ENCODE measurements around the gene AP2S1.
"Not testable (repeated sequence)": the region's sequence is repeated elsewhere in the genome, so short reads cannot be mapped to it uniquely, and the experiment has no call there.

Gene AP2S1

GRCh38 chr19:46860846-46861690, 10.4 kb upstream of the AP2S1 start, which contains the start of gene ARHGAP35:
Gene ARHGAP35 (plus strand): TSS chr19:46860997. CDS start chr19:46918676, 57,679 bp downstream.
- DNase-seq = no peak
- H3K36me3 Mint-ChIP-seq (ENCODE audit: low read depth) = peaks cover 23% of the 10 kb centered on the region
- H3K4me1 Mint-ChIP-seq (ENCODE audit: low read depth) = peaks cover 26% of the 10 kb centered on the region
- H3K4me3 Mint-ChIP-seq = peak within 1 kb of the TSS; percentile 86
- H3K27ac Mint-ChIP-seq = peak within 1 kb of the TSS; percentile 98
- no peaks in the 10 kb centered on the region for H3K9me3 Mint-ChIP-seq
- H3K27me3 Mint-ChIP-seq = no peaks in the 10 kb centered on the region

DNA sequence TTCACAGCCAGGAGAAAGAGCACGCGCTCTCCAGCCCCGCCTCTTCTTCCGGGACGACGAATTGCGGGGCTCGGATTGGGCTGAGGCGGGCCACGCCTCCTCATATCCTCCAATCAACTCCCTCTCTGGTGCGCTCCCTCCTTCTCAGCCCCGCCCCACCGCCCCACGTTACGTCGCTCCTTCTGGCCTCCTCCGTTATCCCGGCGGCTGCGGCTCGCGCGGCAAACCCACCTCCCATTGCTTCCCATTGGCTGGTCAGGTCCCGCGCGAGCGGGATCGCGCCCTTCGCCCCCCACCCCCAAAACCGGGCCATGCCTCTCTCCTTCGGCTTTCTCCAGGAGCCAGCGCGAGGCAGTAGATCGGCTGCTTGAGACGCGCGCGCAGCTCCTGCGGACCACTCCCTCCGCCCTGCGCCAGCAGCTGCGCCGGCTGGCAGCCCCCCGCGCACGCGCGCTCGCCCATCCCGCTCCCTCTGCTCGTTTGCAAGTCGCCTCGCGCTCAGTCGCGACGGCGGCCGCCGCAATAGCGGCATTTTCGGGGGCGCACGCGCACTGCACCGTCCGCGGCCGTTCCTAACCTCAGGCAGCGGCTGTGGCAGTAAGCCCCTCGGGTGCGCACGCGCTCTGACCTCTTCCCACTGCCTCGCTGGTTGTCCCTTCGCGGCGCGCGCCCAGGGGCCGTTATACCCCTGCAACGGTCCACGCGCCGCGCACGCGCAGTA, 9.6 kb upstream of the AP2S1 start:
- DNase-seq = peak; percentile 96
- H3K4me3 Mint-ChIP-seq = peak overlapping the region; percentile 86
- H3K27ac Mint-ChIP-seq = peak overlapping the region; percentile 98
- H3K9me3 Mint-ChIP-seq = no peaks in the 10 kb centered on the region
- peaks cover 28% of the 10 kb centered on the region for H3K4me1 Mint-ChIP-seq (ENCODE audit: low read depth)
- peaks cover 15% of the 10 kb centered on the region for H3K36me3 Mint-ChIP-seq (ENCODE audit: low read depth)
- H3K27me3 Mint-ChIP-seq = no peaks in the 10 kb centered on the region

- no peak for DNase-seq
- peaks cover 28% of the 10 kb centered on the region for H3K4me1 Mint-ChIP-seq (ENCODE audit: low read depth)
- peaks cover 11% of the 10 kb centered on the region for H3K36me3 Mint-ChIP-seq (ENCODE audit: low read depth)
- peak overlapping the region; percentile 86 for H3K4me3 Mint-ChIP-seq
- H3K27me3 Mint-ChIP-seq = no peaks in the 10 kb centered on the region
- H3K9me3 Mint-ChIP-seq = no peaks in the 10 kb centered on the region
- peak overlapping the region; percentile 98 for H3K27ac Mint-ChIP-seq
Observed at GRCh38 chr19:46859637-46860124, 9.0 kb upstream of the AP2S1 start.

DNA sequence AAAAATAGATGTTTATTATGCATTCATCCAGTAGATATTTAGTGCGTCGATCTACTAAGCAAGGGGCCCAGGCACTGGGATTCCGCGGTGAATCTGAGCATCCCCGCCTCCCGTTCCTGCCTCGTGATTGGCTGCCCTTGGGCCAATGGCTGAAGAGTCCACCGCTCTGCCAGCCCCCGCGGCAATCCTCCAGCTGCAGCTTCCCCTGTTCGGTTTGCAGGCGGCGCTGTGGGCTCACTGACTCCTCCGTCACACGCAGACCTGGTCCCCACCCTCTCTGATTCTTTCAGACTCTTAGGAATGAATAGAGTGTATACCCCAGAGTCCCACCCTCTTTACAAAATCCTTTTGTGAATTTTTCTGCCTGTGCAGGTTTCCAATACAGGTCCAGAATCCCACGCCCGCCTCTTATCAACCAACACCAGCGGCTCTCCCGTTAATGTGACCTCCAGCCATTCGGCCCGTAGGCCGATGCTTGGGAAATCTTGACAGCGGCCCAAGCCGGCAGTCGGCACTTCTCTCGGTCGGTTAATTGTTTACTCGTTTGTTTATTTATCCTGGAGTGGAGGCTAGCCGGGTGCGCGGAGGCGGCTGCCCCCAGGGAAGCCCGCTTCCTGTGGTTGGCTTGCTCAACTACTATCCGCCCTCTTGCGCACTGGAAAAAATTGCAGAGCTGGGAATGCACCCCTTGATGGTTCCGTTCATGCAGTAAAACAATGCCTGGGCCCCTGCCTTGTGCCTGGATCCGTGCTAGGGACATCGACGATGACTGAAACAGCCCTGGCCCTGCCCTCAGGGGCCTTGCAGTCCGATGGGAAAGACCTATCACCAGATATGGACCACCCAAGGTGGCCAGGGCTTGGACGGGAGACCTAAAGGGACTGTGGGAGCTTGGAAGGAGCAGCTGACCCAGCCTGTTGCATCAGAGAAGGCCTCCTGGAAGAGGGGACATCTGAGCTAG, 5.7 kb upstream of the AP2S1 start:
- peaks cover 30% of the 10 kb centered on the region for H3K4me1 Mint-ChIP-seq (ENCODE audit: low read depth)
- peak; percentile 91 for DNase-seq
- H3K4me3 Mint-ChIP-seq = peak overlapping the region; percentile 75
- H3K36me3 Mint-ChIP-seq (ENCODE audit: low read depth) = peaks cover 8% of the 10 kb centered on the region
- H3K27me3 Mint-ChIP-seq = no peaks in the 10 kb centered on the region
- H3K27ac Mint-ChIP-seq = peak overlapping the region; percentile 91
- no peaks in the 10 kb centered on the region for H3K9me3 Mint-ChIP-seq

DNA sequence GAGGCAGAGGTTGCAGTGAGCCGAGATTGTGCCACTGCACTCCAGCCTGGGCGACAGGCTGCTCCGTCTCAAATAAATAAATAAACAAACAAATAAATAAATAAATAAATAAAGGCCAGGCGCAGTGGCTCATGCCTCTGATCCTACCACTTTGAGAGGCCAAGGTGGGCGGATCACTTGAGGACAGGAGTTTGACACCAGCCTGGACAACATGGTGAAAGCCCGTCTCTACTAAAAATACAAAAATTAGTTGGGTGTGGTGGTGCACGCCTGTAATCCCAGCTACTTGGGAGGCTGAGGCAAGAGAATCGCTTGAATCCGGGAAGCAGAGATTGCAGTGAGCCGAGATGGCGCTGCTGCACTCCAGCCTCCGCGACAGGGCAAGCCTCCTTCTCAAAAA, 4.1 kb upstream of the AP2S1 start:
- H3K4me3 Mint-ChIP-seq, H3K27ac Mint-ChIP-seq, H3K27me3 Mint-ChIP-seq, H3K9me3 Mint-ChIP-seq, DNase-seq: not testable (repeated sequence)
- Mint-ChIP-seq H3K4me1 (ENCODE audit: low read depth) (peaks cover 35% of the 10 kb centered on the region), H3K36me3 (ENCODE audit: low read depth) (peaks cover 12% of the 10 kb centered on the region)

- peaks cover 36% of the 10 kb centered on the region for H3K4me1 Mint-ChIP-seq (ENCODE audit: low read depth)
- no peak overlapping the region for H3K27ac Mint-ChIP-seq
- H3K27me3 Mint-ChIP-seq = no peaks in the 10 kb centered on the region
- no peaks in the 10 kb centered on the region for H3K9me3 Mint-ChIP-seq
- H3K4me3 Mint-ChIP-seq = no peak overlapping the region
- H3K36me3 Mint-ChIP-seq (ENCODE audit: low read depth) = peaks cover 10% of the 10 kb centered on the region
- no peak for DNase-seq
Observed at GRCh38 chr19:46852830-46853229, 2.2 kb upstream of the AP2S1 start.

DNA sequence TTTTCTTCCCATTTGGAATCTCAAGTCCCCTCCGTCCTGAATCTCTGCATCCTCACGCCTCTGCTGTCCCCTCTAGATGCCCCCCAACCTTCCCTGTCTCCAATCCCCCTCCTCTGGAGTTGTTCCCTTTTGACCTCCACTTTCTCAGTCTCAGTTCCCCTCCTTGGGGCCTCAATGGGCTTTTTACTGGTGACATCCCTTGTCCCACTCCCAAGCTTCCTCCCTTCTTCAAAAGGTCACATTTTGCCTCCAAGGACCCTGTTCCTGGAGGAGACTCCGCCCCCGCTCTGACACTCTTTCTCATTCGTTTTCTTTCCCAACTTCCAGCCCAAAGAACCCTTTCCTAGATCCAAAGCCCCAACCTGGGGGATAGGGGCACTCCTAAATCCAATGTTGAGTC, 1.0 kb downstream of the AP2S1 start:
- peaks cover 24% of the 10 kb centered on the region for H3K4me1 Mint-ChIP-seq (ENCODE audit: low read depth)
- H3K36me3 Mint-ChIP-seq (ENCODE audit: low read depth) = peaks cover 26% of the 10 kb centered on the region
- H3K27ac Mint-ChIP-seq = peak overlapping the region; percentile 90
- H3K4me3 Mint-ChIP-seq = peak overlapping the region; percentile 91
- no peaks in the 10 kb centered on the region for H3K27me3 Mint-ChIP-seq
- no peak for DNase-seq
- H3K9me3 Mint-ChIP-seq = no peaks in the 10 kb centered on the region

DNA sequence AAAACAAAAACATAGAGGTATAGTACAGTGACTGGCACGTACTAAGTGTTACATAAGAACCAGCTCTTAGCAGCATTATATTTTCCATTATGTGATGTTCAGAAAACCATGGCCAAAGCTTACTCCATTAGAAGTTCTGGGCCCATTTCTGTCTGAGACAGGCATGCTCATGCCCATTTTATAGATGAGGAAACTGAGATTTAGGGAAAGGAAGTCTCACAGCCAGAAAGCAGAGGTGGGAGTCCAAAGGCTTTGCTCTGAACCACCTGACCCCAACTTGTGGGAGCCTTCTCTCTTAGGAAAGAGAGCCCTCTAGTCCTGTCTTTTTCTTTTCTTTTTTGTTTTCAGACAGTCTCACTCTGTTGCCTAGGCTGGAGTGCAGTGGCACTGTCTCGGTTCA, 2.3 kb downstream of the AP2S1 start:
- Mint-ChIP-seq H3K4me1 (ENCODE audit: low read depth) (peaks cover 22% of the 10 kb centered on the region), H3K4me3 (no peak overlapping the region), H3K27ac (no peak overlapping the region), H3K9me3 (no peaks in the 10 kb centered on the region), H3K27me3 (no peaks in the 10 kb centered on the region), H3K36me3 (ENCODE audit: low read depth) (peaks cover 34% of the 10 kb centered on the region)
- DNase-seq = no peak

- Mint-ChIP-seq H3K9me3 (no peaks in the 10 kb centered on the region), H3K36me3 (ENCODE audit: low read depth) (peaks cover 43% of the 10 kb centered on the region), H3K4me3 (no peak overlapping the region), H3K27ac (no peak overlapping the region), H3K27me3 (no peaks in the 10 kb centered on the region), H3K4me1 (ENCODE audit: low read depth) (peaks cover 22% of the 10 kb centered on the region)
- no peak for DNase-seq
Observed at GRCh38 chr19:46847528-46847927, 3.1 kb downstream of the AP2S1 start.

DNA sequence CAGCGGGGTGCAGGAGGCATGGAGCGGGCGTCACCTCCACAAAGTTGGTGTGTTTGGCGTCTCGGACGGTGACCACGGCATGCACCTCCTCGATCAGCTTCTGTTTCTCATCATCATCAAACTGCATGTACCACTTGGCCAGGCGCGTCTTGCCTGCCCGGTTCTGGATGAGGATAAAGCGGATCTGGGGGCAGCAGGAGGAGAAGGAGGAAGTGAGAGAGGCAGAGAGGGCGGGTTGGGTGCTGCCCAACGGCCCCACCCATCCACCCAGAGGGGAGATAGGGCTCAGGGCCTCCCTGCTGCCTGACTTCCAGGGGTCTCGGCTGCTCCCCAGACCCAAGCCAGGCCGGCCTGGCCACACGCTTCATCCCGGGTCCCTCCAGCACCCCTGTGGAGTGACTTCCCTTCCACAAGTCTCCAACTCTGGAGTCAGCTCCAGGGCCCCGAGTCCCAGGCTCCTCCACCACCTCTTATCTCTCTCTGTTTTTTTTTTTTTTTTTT, 4.6 kb downstream of the AP2S1 start:
- no peak overlapping the region for H3K27ac Mint-ChIP-seq
- peaks cover 58% of the 10 kb centered on the region for H3K36me3 Mint-ChIP-seq (ENCODE audit: low read depth)
- no peak for DNase-seq
- H3K27me3 Mint-ChIP-seq = no peaks in the 10 kb centered on the region
- no peak overlapping the region for H3K4me3 Mint-ChIP-seq
- no peaks in the 10 kb centered on the region for H3K9me3 Mint-ChIP-seq
- H3K4me1 Mint-ChIP-seq (ENCODE audit: low read depth) = peaks cover 22% of the 10 kb centered on the region

DNA sequence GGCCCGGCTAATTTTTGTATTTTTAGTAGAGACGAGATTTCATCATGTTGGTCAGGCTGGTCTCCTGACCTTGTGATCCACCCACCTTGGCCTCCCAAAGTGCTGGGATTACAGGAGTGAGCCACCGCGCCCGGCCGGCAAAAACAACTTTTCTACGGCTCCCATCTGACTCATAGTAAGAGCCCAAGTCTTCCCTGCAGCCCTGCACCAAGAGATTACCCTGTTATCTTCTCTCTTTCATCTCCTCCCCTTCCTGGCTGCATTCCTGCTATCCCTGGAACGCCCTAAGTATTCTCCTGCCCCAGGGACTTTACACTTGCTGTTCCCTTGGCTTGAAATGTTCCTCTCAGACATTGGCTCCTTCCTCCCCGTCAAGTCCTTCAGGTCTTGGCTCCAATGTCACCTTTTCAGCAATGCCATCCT, 6.6 kb downstream of the AP2S1 start:
- no peak overlapping the region for H3K27ac Mint-ChIP-seq
- H3K9me3 Mint-ChIP-seq = no peaks in the 10 kb centered on the region
- peaks cover 11% of the 10 kb centered on the region for H3K4me1 Mint-ChIP-seq (ENCODE audit: low read depth)
- H3K27me3 Mint-ChIP-seq = no peaks in the 10 kb centered on the region
- DNase-seq = no peak
- peaks cover 64% of the 10 kb centered on the region for H3K36me3 Mint-ChIP-seq (ENCODE audit: low read depth)
- no peak overlapping the region for H3K4me3 Mint-ChIP-seq

DNA sequence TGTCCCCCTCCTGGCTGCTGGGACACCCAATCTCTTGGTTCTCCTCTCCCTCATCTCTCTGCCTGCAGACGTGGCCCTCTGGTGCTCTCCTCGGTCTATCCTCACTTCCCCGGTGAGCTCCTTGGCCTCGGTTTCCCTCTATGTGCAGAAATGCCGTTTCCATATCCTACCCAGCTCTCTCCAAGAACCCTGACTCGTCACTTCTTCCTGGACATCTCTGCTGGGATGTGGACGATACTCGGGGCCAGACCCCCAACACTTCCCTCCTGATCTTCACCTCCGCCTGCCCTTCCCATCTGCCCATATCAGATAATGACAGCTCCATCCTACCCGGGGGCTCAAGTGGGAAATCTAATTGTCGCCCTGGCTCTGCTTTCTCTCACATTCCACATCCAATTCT, 7.9 kb downstream of the AP2S1 start:
- Mint-ChIP-seq H3K27ac (no peak overlapping the region), H3K4me1 (ENCODE audit: low read depth) (peaks cover 9% of the 10 kb centered on the region), H3K27me3 (no peaks in the 10 kb centered on the region)

DNA sequence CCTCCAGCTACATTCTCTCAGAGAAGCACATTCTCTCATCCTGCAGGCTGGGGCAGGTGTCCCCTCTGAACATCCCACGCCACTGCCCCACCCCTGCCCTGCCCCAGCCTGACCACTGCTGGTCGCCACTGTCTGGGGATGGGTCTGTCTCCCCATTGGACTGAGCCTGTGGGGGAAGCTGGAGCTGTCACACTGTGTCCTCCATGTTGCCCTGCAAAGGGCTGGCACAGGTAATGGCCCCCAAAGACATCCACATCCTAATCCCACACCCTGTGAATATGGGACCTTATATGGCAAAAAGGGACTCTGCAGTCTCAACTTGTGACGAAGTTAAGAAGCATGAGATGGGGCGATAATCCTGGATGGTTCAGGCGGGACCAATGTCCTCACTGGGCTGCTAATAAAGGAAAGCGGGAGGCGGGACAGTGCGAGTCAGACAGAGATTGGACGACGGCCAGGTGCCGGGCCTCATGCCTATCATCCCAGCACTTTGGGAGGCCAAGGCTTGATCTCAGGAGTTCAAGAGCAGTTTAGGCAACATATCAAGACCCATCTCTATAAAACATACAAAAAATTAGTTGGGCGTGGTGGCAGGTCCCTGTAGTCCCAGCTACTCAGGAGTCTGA, 9.1 kb downstream of the AP2S1 start:
- H3K27ac Mint-ChIP-seq = no peak overlapping the region
- peaks cover 4% of the 10 kb centered on the region for H3K4me1 Mint-ChIP-seq (ENCODE audit: low read depth)

More for the DNA sequence above, 7.9 kb downstream of the AP2S1 start:
- peaks cover 72% of the 10 kb centered on the region for H3K36me3 Mint-ChIP-seq (ENCODE audit: low read depth)
- H3K9me3 Mint-ChIP-seq = no peaks in the 10 kb centered on the region
- no peak for DNase-seq
- no peak overlapping the region for H3K4me3 Mint-ChIP-seq

More for the DNA sequence above, 9.1 kb downstream of the AP2S1 start:
- no peak for DNase-seq
- Mint-ChIP-seq H3K36me3 (ENCODE audit: low read depth) (peaks cover 76% of the 10 kb centered on the region), H3K9me3 (no peaks in the 10 kb centered on the region), H3K4me3 (no peak overlapping the region), H3K27me3 (no peaks in the 10 kb centered on the region)

Data from activated T-cell treated with anti-CD3 and anti-CD28 coated beads, Interleukin-2, amount 50 U/mL, for 24 hours (primary cell).